HG03135 (cell line): ENCODE measurements around the gene EMILIN3.
"Not testable (repeated sequence)": the region's sequence is repeated elsewhere in the genome, so short reads cannot be mapped to it uniquely, and the experiment has no call there.

ENCODE experiments used
- ATAC-seq: cut with Tn5 transposase; IDR thresholded peaks from one replicate; pipeline ENCODE4 v1.9.1; 2021; ENCODE audit warnings: mild to moderate bottlenecking, moderate library complexity; ENCODE audit not compliant: unreplicated experiment

EMILIN3 gene

DNA sequence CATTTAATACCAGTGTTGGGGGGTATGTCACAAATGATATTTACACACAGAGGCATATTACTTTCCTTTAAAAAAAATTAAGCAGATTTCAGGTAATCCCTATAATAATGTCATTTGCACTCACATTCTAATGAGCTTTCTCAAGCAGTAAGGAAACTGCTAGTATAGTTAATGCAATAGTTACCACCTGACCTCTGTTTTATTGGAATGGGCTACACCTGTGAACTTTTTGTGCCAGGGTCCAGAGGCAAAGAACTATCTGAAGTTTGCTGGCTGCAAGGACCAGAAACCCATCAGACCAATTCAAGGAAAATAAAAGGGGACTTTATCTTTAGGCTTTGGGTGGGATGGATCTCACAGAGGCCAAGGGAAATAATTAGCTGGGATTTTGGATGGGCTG is 46.2 kb downstream of the EMILIN3 start:
- no peak for ATAC-seq

DNA sequence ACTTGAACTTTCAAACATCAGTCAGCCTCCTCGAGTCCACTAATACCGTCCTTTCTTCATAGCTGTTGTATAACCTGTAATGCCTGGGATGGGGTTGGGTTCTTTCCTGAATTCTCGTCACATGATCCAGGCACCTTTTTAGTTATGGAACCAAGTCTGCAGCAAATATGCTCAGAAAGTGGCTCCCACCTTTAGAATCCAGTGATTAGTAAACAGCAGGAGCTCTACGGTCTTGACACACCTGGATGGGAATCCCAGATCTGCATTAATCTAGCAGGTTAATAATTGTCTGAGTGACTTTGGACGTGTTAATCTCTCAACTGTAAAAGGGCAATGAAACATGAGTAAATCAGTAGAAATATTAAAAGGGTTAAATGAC is 48.4 kb downstream of the EMILIN3 start:
- no peak for ATAC-seq

DNA sequence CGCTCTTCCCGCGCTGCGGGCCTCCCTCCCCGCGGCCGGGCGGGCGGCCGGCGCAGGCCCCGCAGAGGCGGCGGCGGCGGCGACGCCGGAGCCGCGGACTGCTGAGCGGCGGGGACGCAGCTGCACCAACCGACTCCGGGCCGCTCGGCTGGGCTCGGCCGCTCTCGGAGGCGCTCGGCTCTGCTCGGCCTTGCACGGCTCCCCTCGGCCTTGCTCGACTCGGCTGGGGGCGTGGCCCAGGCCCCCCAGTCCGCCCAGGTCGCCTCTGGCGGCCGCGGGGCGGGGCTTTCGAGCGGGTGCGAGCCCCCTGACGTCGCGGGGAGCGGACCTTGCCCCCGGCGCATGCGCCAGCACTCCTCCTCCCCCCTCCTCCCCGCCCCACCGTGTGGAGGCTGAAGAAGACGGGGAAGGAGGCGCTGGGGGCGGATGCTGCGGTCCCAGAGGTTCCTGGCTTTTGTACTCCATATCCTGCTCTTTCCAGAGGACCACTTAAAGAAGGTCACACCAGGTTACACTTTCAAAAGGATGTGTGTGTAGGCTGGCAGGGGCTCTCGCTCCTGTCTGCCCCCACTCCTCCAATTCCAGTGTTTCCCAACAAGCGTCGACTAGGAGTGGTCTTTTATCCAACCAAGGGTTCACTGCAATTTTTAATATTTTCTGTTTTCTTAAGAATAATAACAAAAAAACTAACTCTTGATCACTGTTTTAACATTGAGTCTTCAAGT is 48.9 kb downstream of the EMILIN3 start, which contains the start of gene ZHX3:
TSS of gene ZHX3 (minus strand) at position 186 of the 725 bp plus-strand sequence. CDS start 112,815 bp downstream, outside the sequence.
- ATAC-seq, result peak; percentile 94

DNA sequence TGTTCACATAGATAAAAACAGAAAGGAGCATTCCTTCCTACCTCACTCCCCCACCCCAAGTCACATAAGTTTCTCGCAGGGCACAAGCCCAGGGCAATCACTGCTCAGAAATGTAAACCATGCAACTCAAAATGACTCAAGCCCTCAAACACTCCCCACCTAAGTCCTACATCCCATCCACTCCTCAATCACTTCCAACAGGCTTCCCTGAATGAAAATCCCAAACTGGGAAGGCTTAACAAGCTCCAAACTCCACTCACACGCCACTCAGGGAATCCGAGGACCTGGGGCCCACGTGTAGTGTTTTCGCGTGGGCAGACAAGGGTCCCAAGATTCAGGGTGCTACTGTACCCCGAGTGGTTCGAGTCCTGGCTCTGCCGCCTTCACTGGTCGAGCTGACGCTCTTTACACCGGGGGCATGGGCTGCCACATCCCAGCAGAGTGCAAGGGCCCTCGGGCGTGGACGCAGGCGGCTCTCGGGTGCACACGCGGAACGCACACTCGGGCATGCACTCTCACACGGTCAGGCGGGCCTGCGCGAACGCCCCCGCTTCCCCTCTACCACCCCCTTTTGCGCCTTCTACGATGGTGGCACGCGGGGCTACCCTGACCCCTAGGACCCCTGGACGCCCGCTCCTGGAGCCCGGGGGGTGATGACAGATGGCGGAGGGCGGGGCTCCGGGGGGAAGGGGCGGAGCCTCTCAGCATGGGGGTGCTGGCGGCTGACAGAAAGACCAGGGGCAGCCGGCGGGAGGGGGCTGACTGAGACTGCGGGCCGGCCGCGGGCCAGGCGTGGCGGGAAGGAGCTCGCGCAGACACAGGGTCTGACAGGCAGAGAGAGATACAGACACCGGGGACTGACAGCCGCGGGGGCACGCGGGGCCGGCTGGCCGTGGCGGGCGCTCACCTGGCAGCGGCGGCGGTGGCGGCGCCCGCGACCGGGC is 49.7 kb downstream of the EMILIN3 start:
- peak; percentile 64 for ATAC-seq

DNA sequence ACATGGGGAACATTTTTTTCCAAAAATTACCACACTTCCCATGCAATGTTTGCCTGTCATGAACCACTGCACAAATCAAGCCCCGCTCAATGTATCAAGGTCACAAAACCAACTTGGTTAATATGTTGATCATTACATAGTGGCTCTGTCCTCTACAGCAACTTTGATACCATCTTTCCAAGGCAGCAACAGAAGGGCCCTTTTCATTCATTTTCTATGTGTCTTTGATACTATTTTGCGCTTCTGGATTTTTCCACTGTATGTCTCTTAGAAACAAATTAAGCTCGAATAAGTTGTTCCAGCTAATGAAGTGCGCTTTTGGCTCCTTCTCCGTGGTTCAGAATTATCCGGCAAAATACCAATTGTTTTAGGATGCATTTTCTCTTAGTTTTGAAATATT is 50.6 kb downstream of the EMILIN3 start:
- ATAC-seq, result no peak

DNA sequence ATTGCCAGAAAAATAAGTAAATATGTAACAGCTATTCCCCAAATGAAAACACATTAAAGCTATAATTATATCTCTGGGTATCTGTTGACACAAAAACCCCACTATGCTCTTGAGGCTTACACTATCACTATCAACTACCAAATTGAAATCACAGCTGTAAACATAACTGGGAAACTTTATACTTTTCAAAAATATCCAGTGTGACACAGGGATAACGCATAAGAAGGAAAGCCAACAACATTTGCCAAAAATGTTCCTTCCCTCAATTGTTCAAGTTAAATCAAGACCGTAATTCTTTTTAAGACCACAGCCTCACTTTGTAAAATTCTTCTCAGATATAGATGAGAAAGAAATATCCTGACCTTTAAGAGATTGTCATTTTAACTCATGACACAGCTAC is 52.2 kb downstream of the EMILIN3 start:
- ATAC-seq, result no peak

DNA sequence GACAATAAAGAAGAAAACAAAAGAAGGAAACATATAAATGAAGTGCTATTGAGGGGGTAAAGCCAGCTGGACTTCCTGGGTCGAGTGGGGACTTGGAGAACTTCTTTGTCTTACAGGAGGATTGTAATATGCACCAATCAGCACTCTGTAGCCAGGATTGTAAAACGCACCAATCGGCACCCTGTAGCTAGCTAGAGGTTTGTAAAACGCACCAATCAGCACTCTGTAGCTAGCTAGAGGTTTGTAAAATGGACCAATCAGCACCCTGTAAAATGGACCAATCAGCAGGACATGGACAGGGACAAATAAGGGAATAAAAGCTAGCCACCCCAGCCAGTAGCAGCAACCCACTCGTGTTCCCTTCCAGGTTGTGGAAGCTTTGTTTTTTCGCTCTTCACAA is 54.6 kb downstream of the EMILIN3 start:
- not testable (repeated sequence) for ATAC-seq
